Measurements from ENCODE around the gene CXCL17. TPM values are rescaled to one million over a fixed set of nuclear protein-coding genes. Genes with fewer than 3 reads are reported as not detected.

Gene CXCL17
- total RNA-seq, 2 experiments from 2014 or later, result not detected

- peaks cover 6% of the 10 kb centered on the region for H3K4me1 Mint-ChIP-seq (ENCODE audit: low read depth)
- ATAC-seq (no peak), DNase-seq (no peak)
- TF ChIP-seq CTCF (IDR thresholded peaks at IDR 0.05), result no peak
- intact Hi-C loops (cut with micrococcal nuclease), result no loop called here
- H3K36me3 Mint-ChIP-seq (ENCODE audit: low read depth), result no peaks in the 10 kb centered on the region
- ChIA-PET POLR2A (interaction anchor here (0.6 to 0.9 kb wide), 2 partner anchors 71 to 84 kb away, joined by 3 read pairs; no protein-coding TSS in a partner anchor), CTCF (interaction anchor here (0.9 to 2.0 kb wide), 4 partner anchors 9 to 83 kb away, joined by 3 to 12 read pairs (median 4); partner anchors contain the start of gene CEACAM1)
- no peak overlapping the region for H3K4me3 Mint-ChIP-seq
- no peaks in the 10 kb centered on the region for H3K9me3 Mint-ChIP-seq
- H3K27ac Mint-ChIP-seq, result no peak overlapping the region
- no peaks in the 10 kb centered on the region for H3K27me3 Mint-ChIP-seq
These were observed 3.2 kb upstream of the CXCL17 start for GRCh38 chr19:42445948-42446347.

GRCh38 chr19:42443944-42444398 is 1.2 kb upstream of the CXCL17 start:
- no peaks in the 10 kb centered on the region for H3K9me3 Mint-ChIP-seq
- ATAC-seq, result no peak
- H3K4me3 Mint-ChIP-seq, result no peak overlapping the region
- no peak for DNase-seq
- H3K36me3 Mint-ChIP-seq (ENCODE audit: low read depth), result no peaks in the 10 kb centered on the region
- no peaks in the 10 kb centered on the region for H3K27me3 Mint-ChIP-seq
- H3K27ac Mint-ChIP-seq, result no peak overlapping the region
- H3K4me1 Mint-ChIP-seq (ENCODE audit: low read depth), result peaks cover 14% of the 10 kb centered on the region
- POLR2A ChIA-PET, result no interaction called here
- intact Hi-C loops (cut with micrococcal nuclease), result no loop called here
- CTCF ChIA-PET, result interaction anchor here (1.7 kb wide), 1 partner anchor 10 kb away, joined by 6 read pairs; no protein-coding TSS in a partner anchor
- no peak for TF ChIP-seq CTCF (IDR thresholded peaks at IDR 0.05)

GRCh38 chr19:42441049-42441445 is 1.7 kb downstream of the CXCL17 start:
- Mint-ChIP-seq H3K27me3 (no peaks in the 10 kb centered on the region), H3K36me3 (ENCODE audit: low read depth) (no peaks in the 10 kb centered on the region), H3K27ac (no peak overlapping the region), H3K4me3 (no peak overlapping the region), H3K9me3 (no peaks in the 10 kb centered on the region), H3K4me1 (ENCODE audit: low read depth) (peaks cover 18% of the 10 kb centered on the region)
- intact Hi-C loops (cut with micrococcal nuclease), result no loop called here
- TF ChIP-seq CTCF (IDR thresholded peaks at IDR 0.05), result no peak
- ATAC-seq (peak; percentile 27), DNase-seq (peak; percentile 30)
- CTCF ChIA-PET, result interaction anchor here (0.8 to 3.5 kb wide), 32 partner anchors 8 to 406 kb away, joined by 3 to 61 read pairs (median 4); partner anchors contain the start of genes CEACAM1 and LIPE
- POLR2A ChIA-PET, result interaction anchor here (1.6 to 2.1 kb wide), 2 partner anchors 9 to 14 kb away, joined by 5 to 8 read pairs; no protein-coding TSS in a partner anchor

GRCh38 chr19:42440357-42441048 is 2.2 kb downstream of the CXCL17 start:
- POLR2A ChIA-PET, result interaction anchor here (0.6 to 2.1 kb wide), 3 partner anchors 10 to 1679 kb away, joined by 3 to 8 read pairs (median 5); no protein-coding TSS in a partner anchor
- peak overlapping the region; percentile 45 for H3K27ac Mint-ChIP-seq
- intact Hi-C loops (cut with micrococcal nuclease), result no loop called here
- H3K4me1 Mint-ChIP-seq (ENCODE audit: low read depth), result peaks cover 18% of the 10 kb centered on the region
- H3K36me3 Mint-ChIP-seq (ENCODE audit: low read depth), result no peaks in the 10 kb centered on the region
- no peaks in the 10 kb centered on the region for H3K9me3 Mint-ChIP-seq
- ATAC-seq (peak; percentile 55), DNase-seq (peak; percentile 89)
- peak; percentile 92 for TF ChIP-seq CTCF (IDR thresholded peaks at IDR 0.05)
- H3K4me3 Mint-ChIP-seq, result no peak overlapping the region
- H3K27me3 Mint-ChIP-seq, result no peaks in the 10 kb centered on the region
- CTCF ChIA-PET, result interaction anchor here (0.7 to 3.5 kb wide), 41 partner anchors 8 to 406 kb away, joined by 3 to 61 read pairs (median 4); partner anchors contain the start of genes CEACAM1 and LIPE

GRCh38 chr19:42436006-42436405 is 6.7 kb downstream of the CXCL17 start:
- ATAC-seq (no peak), DNase-seq (no peak)
- no peaks in the 10 kb centered on the region for H3K27me3 Mint-ChIP-seq
- no peak overlapping the region for H3K4me3 Mint-ChIP-seq
- no peaks in the 10 kb centered on the region for H3K36me3 Mint-ChIP-seq (ENCODE audit: low read depth)
- TF ChIP-seq CTCF (IDR thresholded peaks at IDR 0.05), result no peak
- ChIA-PET POLR2A (no interaction called here), CTCF (interaction anchor here (1.8 to 4.3 kb wide), 3 partner anchors 14 to 36 kb away, joined by 4 to 27 read pairs (median 14); no protein-coding TSS in a partner anchor)
- H3K27ac Mint-ChIP-seq, result no peak overlapping the region
- H3K4me1 Mint-ChIP-seq (ENCODE audit: low read depth), result peaks cover 16% of the 10 kb centered on the region
- intact Hi-C loops (cut with micrococcal nuclease), result no loop called here
- no peaks in the 10 kb centered on the region for H3K9me3 Mint-ChIP-seq
